ENCODE results near the gene PIGK. TPM values are rescaled to one million over a fixed set of nuclear protein-coding genes. Genes with fewer than 3 reads are reported as not detected.

PIGK gene
- total RNA-seq, 1 experiment from 2014 or later = 21.5 TPM

GRCh38 chr1:77065693-77066342 is 153.4 kb downstream of the PIGK start:
- H3K9me2 ChIP-seq (ENCODE audit: insufficient read depth) = peaks cover 5% of the 10 kb centered on the region; the same call in 1 of the 2 replicates
- no peaks in the 10 kb centered on the region for H3K27me3 ChIP-seq (ENCODE audit: insufficient read depth, low read depth)
- no peak overlapping the region for H3K4me2 ChIP-seq
- peaks cover 8% of the 10 kb centered on the region; the same call in 1 of the 2 replicates for H3K4me1 ChIP-seq (replicated peaks; ENCODE audit: insufficient read depth)
- DNase-seq = no peak
- H3K79me2 ChIP-seq (ENCODE audit: low read depth) = no peaks in the 10 kb centered on the region
- TF ChIP-seq CTCF (conservative IDR thresholded peaks at IDR 0.05) (no peak), EZH2 (IDR thresholded peaks at IDR 0.05; ENCODE audit: low read depth) (no peak)
- no peaks in the 10 kb centered on the region for H3K36me3 ChIP-seq (ENCODE audit: low read depth)
- peaks cover 1% of the 10 kb centered on the region; the same call in 1 of the 2 replicates for H3K9me3 ChIP-seq (ENCODE audit: insufficient read depth, low read depth)
- no peak overlapping the region for H2AFZ ChIP-seq
- POLR2A ChIA-PET (ENCODE audit: unreplicated experiment) = no interaction called here
- intact Hi-C loops (cut with micrococcal nuclease; ENCODE audit: unreplicated experiment) = no loop called here
- H3K27ac ChIP-seq = no peak overlapping the region
- no TSS peak for BruUV-seq (replicated peaks)
- CTCF ChIA-PET = no interaction called here
- H4K20me1 ChIP-seq (ENCODE audit: insufficient read depth) = no peaks in the 10 kb centered on the region
- no peaks in the 10 kb centered on the region for H3F3A ChIP-seq (ENCODE audit: insufficient read depth, low read depth)
- no peak overlapping the region for H3K4me3 ChIP-seq

- no peak overlapping the region for H3K4me3 ChIP-seq
- ChIA-PET CTCF (no interaction called here), POLR2A (ENCODE audit: unreplicated experiment) (no interaction called here)
- H3K4me1 ChIP-seq (replicated peaks; ENCODE audit: insufficient read depth) = peaks cover 8% of the 10 kb centered on the region; the same call in 1 of the 2 replicates
- H4K20me1 ChIP-seq (ENCODE audit: insufficient read depth) = no peaks in the 10 kb centered on the region
- peaks cover 5% of the 10 kb centered on the region; the same call in 1 of the 2 replicates for H3K9me2 ChIP-seq (ENCODE audit: insufficient read depth)
- H3K36me3 ChIP-seq (ENCODE audit: low read depth) = no peaks in the 10 kb centered on the region
- intact Hi-C loops (cut with micrococcal nuclease; ENCODE audit: unreplicated experiment) = loop anchor here (5.0 kb wide), 1 partner anchor 67 kb away; no protein-coding TSS in a partner anchor
- BruUV-seq (replicated peaks) = no TSS peak
- no peak for DNase-seq
- peaks cover 3% of the 10 kb centered on the region; the same call in 1 of the 2 replicates for H3K9me3 ChIP-seq (ENCODE audit: insufficient read depth, low read depth)
- no peaks in the 10 kb centered on the region for H3F3A ChIP-seq (ENCODE audit: insufficient read depth, low read depth)
- no peaks in the 10 kb centered on the region for H3K27me3 ChIP-seq (ENCODE audit: insufficient read depth, low read depth)
- TF ChIP-seq EZH2 (IDR thresholded peaks at IDR 0.05; ENCODE audit: low read depth) (no peak), CTCF (conservative IDR thresholded peaks at IDR 0.05) (no peak)
- no peak overlapping the region for H2AFZ ChIP-seq
- no peak overlapping the region for H3K4me2 ChIP-seq
- H3K27ac ChIP-seq = no peak overlapping the region
- no peaks in the 10 kb centered on the region for H3K79me2 ChIP-seq (ENCODE audit: low read depth)
These were observed 155.0 kb downstream of the PIGK start for GRCh38 chr1:77064246-77064645.

- no peak for DNase-seq
- no TSS peak for BruUV-seq (replicated peaks)
- H3K4me3 ChIP-seq = no peak overlapping the region
- TF ChIP-seq EZH2 (IDR thresholded peaks at IDR 0.05; ENCODE audit: low read depth) (no peak), CTCF (conservative IDR thresholded peaks at IDR 0.05) (no peak)
- H3K4me2 ChIP-seq = no peak overlapping the region
- ChIA-PET POLR2A (ENCODE audit: unreplicated experiment) (no interaction called here), CTCF (no interaction called here)
- intact Hi-C loops (cut with micrococcal nuclease; ENCODE audit: unreplicated experiment) = loop anchor here (5.0 kb wide), 1 partner anchor 66 kb away; no protein-coding TSS in a partner anchor
- H3K79me2 ChIP-seq (ENCODE audit: low read depth) = no peaks in the 10 kb centered on the region
- H3K9me2 ChIP-seq (ENCODE audit: insufficient read depth) = peaks cover 5% of the 10 kb centered on the region; the same call in 1 of the 2 replicates
- peaks cover 3% of the 10 kb centered on the region; the same call in 1 of the 2 replicates for H3K9me3 ChIP-seq (ENCODE audit: insufficient read depth, low read depth)
- no peaks in the 10 kb centered on the region for H3F3A ChIP-seq (ENCODE audit: insufficient read depth, low read depth)
- peaks cover 4% of the 10 kb centered on the region; the same call in 1 of the 2 replicates for H3K4me1 ChIP-seq (replicated peaks; ENCODE audit: insufficient read depth)
- H3K27me3 ChIP-seq (ENCODE audit: insufficient read depth, low read depth) = no peaks in the 10 kb centered on the region
- H3K27ac ChIP-seq = no peak overlapping the region
- no peaks in the 10 kb centered on the region for H4K20me1 ChIP-seq (ENCODE audit: insufficient read depth)
- no peak overlapping the region for H2AFZ ChIP-seq
- no peaks in the 10 kb centered on the region for H3K36me3 ChIP-seq (ENCODE audit: low read depth)
These were observed 156.1 kb downstream of the PIGK start for GRCh38 chr1:77063118-77063517.
